Measurements from ENCODE around the gene TRIM17. TPM values are rescaled to one million over a fixed set of nuclear protein-coding genes. Genes with fewer than 3 reads are reported as not detected.

The TRIM17 gene
- total and polyA plus RNA-seq, 9 of the 15 experiments (the other 6 are each of a cell fraction or from before 2014, with no cell fraction given), result not detected

GRCh38 chr1:228381356-228381755, 35.3 kb downstream of the TRIM17 start:
- no peaks in the 10 kb centered on the region for H4K20me1 ChIP-seq (replicated peaks; ENCODE audit: control insufficient read depth, insufficient read depth, low read length)
- CTCF ChIA-PET (ENCODE audit: low intra/inter-chr PET ratio), result no interaction called here
- H2AFZ ChIP-seq (ENCODE audit: low read depth, low read length), result no peak overlapping the region
- H3K27ac ChIP-seq (ENCODE audit: extremely low read depth, low read depth, low read length), result no peak overlapping the region
- no peaks in the 10 kb centered on the region for H3K27me3 ChIP-seq (ENCODE audit: control insufficient read depth in 2 of 2, insufficient read depth in 2 of 2, low read length in 2 of 2)
- ATAC-seq, result no peak
- no peaks in the 10 kb centered on the region for H3K9me3 ChIP-seq (replicated peaks; ENCODE audit: control insufficient read depth, insufficient read depth, low read depth, low read length)
- no peak overlapping the region for H3K4me3 ChIP-seq
- no peaks in the 10 kb centered on the region for H3K9me1 ChIP-seq (ENCODE audit: control insufficient read depth, insufficient read depth, low read length)
- 65% methylated on average over 2 of the region's 2 CpGs for WGBS (ENCODE audit: insufficient coverage, low coverage, missing lambda C conversion rate)
- TF ChIP-seq TFAP4 (CRISPR knock-in tag; IDR thresholded peaks at IDR 0.05; ENCODE audit: borderline replicate concordance) (no peak), ETV5 (CRISPR knock-in tag; IDR thresholded peaks at IDR 0.05; ENCODE audit: low read depth) (no peak), GTF2A2 (tag; IDR thresholded peaks at IDR 0.05) (no peak), TSHZ1 (CRISPR knock-in tag; IDR thresholded peaks at IDR 0.05) (no peak), CXXC5 (CRISPR knock-in tag; IDR thresholded peaks at IDR 0.05) (no peak)
- POLR2A ChIA-PET, result interaction anchor here (1.0 to 1.5 kb wide), 2 partner anchors 12 to 21 kb away, joined by 4 read pairs; no protein-coding TSS in a partner anchor
- in situ Hi-C loops (cut with MboI) (no loop called here), intact Hi-C loops (cut with micrococcal nuclease) (no loop called here)
- H3K9ac ChIP-seq (ENCODE audit: insufficient read depth in 1 of 2, low read depth in 2 of 2, low read length in 2 of 2), result no peak overlapping the region
- H3K4me1 ChIP-seq (replicated peaks in 1 of 2; ENCODE audit: control insufficient read depth in 2 of 2, insufficient read depth in 2 of 2, low read length in 2 of 2), result peaks cover 0 to 28% of the 10 kb centered on the region in 2 experiments; a peak in 3 of 5 replicates
- H3K36me3 ChIP-seq (ENCODE audit: control insufficient read depth, insufficient read depth, low read length), result peaks cover 5% of the 10 kb centered on the region; the same call in 1 of the 3 replicates
- no peak overlapping the region for H3K4me2 ChIP-seq (ENCODE audit: insufficient read depth, low read length)
- no peaks in the 10 kb centered on the region for H3K79me2 ChIP-seq (ENCODE audit: control insufficient read depth, insufficient read depth, low read length)
- BruUV-seq (replicated peaks), result no TSS peak
- DNase-seq (ENCODE audit: extremely low read depth in 1 of 4, low spot score in 3 of 4), result no peak
- FAIRE-seq, result no peak

Measured in K562 (cell line).